Tongue (tissue), 2 donors: ENCODE results near the gene NRXN3. TPM values are rescaled to one million over a fixed set of nuclear protein-coding genes. Genes with fewer than 3 reads are reported as not detected.

ENCODE experiments used
- DNase-seq: peaks from one replicate; pipeline ENCODE4 v3.0.0-alpha.2; 2015
- total RNA-seq: library from RNA; depleted of rRNA; stranded (reverse); fragments of >200 nt; gene quantifications from one replicate; pipeline ENCODE4 v1.2.3, GENCODE V29; 2014

Gene NRXN3
- total RNA-seq, 1 donor from 2014 or later = 2.9 TPM

- DNase-seq = no peak
These were observed 987.2 kb downstream of the NRXN3 start for GRCh38 chr14:79157369-79157768.

- peak; percentile 77 for DNase-seq
These were observed 991.4 kb downstream of the NRXN3 start for GRCh38 chr14:79161571-79161970.

GRCh38 chr14:79162833-79163232, 992.7 kb downstream of the NRXN3 start:
- DNase-seq = no peak

- no peak for DNase-seq
These were observed 995.4 kb downstream of the NRXN3 start for GRCh38 chr14:79165471-79166090.

- DNase-seq = no peak
These were observed 996.0 kb downstream of the NRXN3 start for GRCh38 chr14:79166171-79166570.

GRCh38 chr14:79167957-79168356, 997.8 kb downstream of the NRXN3 start:
- no peak for DNase-seq

GRCh38 chr14:79175671-79176070, 1005.5 kb downstream of the NRXN3 start:
- peak; percentile 7 for DNase-seq

- DNase-seq = no peak
These were observed 1006.9 kb downstream of the NRXN3 start for GRCh38 chr14:79177106-79177505.

- DNase-seq = no peak
These were observed 1008.5 kb downstream of the NRXN3 start for GRCh38 chr14:79178719-79179118.

GRCh38 chr14:79179985-79180384, 1009.8 kb downstream of the NRXN3 start:
- no peak for DNase-seq

GRCh38 chr14:79180656-79181055, 1010.5 kb downstream of the NRXN3 start:
- DNase-seq = no peak

- no peak for DNase-seq
These were observed 1016.4 kb downstream of the NRXN3 start for GRCh38 chr14:79186523-79186922.

- no peak for DNase-seq
These were observed 1023.7 kb downstream of the NRXN3 start for GRCh38 chr14:79193689-79194477.

GRCh38 chr14:79196216-79196615, 1026.0 kb downstream of the NRXN3 start:
- DNase-seq = no peak

- no peak for DNase-seq
These were observed 1027.3 kb downstream of the NRXN3 start for GRCh38 chr14:79197516-79197915.

- DNase-seq = no peak
These were observed 1029.0 kb downstream of the NRXN3 start for GRCh38 chr14:79199217-79199616.

GRCh38 chr14:79201564-79202207, 1031.5 kb downstream of the NRXN3 start:
- no peak for DNase-seq

GRCh38 chr14:79204591-79204990, 1034.4 kb downstream of the NRXN3 start:
- DNase-seq = no peak

- no peak for DNase-seq
These were observed 1039.2 kb downstream of the NRXN3 start for GRCh38 chr14:79209418-79209817.

- no peak for DNase-seq
These were observed 1055.6 kb downstream of the NRXN3 start for GRCh38 chr14:79225815-79226214.

GRCh38 chr14:79229383-79229909, 1059.3 kb downstream of the NRXN3 start:
- no peak for DNase-seq

- DNase-seq = peak; percentile 88
These were observed 1072.5 kb downstream of the NRXN3 start for GRCh38 chr14:79242666-79243065.

- peak; percentile 83 for DNase-seq
These were observed 1076.0 kb downstream of the NRXN3 start for GRCh38 chr14:79246173-79246572.
